Measurements from ENCODE around the gene CNTN5.

GRCh38 chr11:99682646-99683045 is 661.9 kb downstream of the CNTN5 start:
- TF ChIP-seq CTCF (IDR thresholded peaks at IDR 0.05) (no peak), EZH2 (IDR thresholded peaks at IDR 0.05; ENCODE audit: borderline replicate concordance, insufficient read depth, low read depth, low read length, poor library complexity, severe bottlenecking) (no peak)

Measured in B cell (primary cell).